LNCaP clone FGC (cell line): ENCODE data around the gene SNX14.

Experiments
- DNase-seq: peaks from one replicate; pipeline ENCODE4 v3.0.0-alpha.2; 2011; ENCODE audit warnings: low read depth
- H3K4me3 ChIP-seq: 2 replicates; pipeline ENCODE4 v1.5.1; 2011; ENCODE audit warnings: mild to moderate bottlenecking, low read depth, low read length, control low read depth
- CTCF ChIP-seq: IDR thresholded peaks from 2 replicates; pipeline ENCODE4 v1.5.1; 2012; ENCODE audit warnings: mild to moderate bottlenecking; ENCODE audit not compliant: control insufficient read depth, insufficient read depth; ENCODE audit errors: extremely low read depth

The SNX14 gene, protein sequence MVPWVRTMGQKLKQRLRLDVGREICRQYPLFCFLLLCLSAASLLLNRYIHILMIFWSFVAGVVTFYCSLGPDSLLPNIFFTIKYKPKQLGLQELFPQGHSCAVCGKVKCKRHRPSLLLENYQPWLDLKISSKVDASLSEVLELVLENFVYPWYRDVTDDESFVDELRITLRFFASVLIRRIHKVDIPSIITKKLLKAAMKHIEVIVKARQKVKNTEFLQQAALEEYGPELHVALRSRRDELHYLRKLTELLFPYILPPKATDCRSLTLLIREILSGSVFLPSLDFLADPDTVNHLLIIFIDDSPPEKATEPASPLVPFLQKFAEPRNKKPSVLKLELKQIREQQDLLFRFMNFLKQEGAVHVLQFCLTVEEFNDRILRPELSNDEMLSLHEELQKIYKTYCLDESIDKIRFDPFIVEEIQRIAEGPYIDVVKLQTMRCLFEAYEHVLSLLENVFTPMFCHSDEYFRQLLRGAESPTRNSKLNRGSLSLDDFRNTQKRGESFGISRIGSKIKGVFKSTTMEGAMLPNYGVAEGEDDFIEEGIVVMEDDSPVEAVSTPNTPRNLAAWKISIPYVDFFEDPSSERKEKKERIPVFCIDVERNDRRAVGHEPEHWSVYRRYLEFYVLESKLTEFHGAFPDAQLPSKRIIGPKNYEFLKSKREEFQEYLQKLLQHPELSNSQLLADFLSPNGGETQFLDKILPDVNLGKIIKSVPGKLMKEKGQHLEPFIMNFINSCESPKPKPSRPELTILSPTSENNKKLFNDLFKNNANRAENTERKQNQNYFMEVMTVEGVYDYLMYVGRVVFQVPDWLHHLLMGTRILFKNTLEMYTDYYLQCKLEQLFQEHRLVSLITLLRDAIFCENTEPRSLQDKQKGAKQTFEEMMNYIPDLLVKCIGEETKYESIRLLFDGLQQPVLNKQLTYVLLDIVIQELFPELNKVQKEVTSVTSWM

DNA sequence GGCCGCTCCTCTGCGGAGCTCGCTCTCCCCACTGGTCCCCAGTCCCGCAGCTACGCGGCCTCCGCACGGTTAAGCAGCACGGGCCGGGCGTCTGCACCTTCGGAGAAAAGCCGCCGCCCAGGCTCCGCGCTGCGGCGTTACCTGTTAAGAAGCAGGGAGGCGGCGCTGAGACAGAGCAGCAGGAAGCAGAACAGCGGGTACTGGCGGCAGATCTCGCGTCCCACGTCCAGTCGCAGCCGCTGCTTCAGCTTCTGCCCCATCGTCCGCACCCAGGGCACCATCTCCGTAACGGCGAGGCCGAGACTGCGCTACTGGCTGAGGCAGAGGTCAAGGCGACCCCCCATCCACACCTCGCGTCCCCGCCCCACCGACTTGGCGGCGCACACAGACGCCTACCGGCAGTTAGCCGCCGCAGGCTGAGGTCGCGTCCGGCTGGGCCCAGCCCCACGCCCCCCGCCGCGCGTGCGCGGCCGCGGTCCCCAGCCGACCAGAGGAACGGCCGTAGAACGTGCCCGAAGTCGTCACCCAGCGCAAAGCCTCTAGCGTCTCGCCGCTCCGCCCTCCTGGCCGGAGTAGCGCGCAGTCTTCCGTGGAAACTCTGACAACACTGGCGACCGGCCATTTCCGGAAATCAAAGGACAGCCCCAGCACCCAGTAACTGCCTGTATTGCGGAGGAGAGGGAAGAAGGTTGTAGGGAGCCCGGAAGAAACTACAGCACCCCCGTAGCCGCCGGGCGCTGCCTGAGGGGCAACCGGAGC, at the start of gene SNX14:
Gene SNX14, minus strand, starts transcription at position 421 of the 759 bp plus-strand sequence. Its CDS starts 140 bp downstream, at position 281.
- peak; percentile 81 for DNase-seq
- 0 out of 2 replicates have a peak, but pooled peaks have one; percentile 0 for TF ChIP-seq CTCF
- peak within 1 kb of the TSS; percentile 68 for H3K4me3 ChIP-seq

DNA sequence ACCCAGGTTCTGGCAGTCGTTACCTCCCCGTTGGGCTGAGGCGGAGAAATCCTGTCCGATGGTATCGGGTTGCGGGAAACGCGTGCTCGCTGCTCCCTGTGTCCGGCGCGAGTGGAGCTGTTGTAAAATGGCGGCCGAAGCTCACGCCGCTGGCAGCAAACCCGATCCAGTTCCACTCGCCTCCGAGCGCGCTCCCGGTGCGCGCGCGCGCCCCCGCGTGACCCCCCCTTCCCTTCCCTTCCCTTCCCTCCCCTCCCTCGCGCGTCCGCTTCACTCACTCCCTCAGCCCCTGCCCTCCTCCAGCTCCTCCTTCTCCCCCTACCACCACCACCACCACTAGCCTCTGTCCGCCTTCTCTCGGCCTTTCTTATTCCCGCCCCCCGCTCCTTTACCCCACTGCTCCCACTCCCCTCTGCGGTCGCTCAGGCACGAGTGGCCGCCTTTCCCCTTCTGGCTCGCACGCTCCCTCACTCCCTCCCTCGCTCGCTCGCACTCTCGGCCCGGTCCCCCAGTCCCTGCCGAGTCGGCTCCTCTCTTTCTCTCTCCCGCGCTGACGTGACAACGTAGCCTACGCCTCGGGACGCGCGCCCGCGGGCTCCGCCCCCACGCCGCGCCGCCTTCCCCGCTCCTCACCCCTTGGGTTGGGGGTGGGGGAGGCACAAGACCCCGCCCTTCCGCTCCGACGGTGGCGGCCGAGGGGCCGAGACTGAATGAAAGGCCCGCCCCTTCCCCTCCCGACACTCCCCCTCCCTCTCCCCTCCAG, 49.3 kb upstream of the SNX14 start, which contains the start of gene SYNCRIP:
Gene SYNCRIP, minus strand, starts transcription at position 113 of the 763 bp plus-strand sequence. CDS start 1,447 bp downstream, outside the sequence.
- no peak for TF ChIP-seq CTCF
- peak within 1 kb of the TSS; percentile 87 for H3K4me3 ChIP-seq
- DNase-seq: peak; percentile 83

- H3K4me3 ChIP-seq: peak overlapping the region; percentile 87
- no peak for DNase-seq
- TF ChIP-seq CTCF: no peak
Measured at GRCh38 chr6:85641897-85642773, 48.5 kb upstream of the SNX14 start.

DNA sequence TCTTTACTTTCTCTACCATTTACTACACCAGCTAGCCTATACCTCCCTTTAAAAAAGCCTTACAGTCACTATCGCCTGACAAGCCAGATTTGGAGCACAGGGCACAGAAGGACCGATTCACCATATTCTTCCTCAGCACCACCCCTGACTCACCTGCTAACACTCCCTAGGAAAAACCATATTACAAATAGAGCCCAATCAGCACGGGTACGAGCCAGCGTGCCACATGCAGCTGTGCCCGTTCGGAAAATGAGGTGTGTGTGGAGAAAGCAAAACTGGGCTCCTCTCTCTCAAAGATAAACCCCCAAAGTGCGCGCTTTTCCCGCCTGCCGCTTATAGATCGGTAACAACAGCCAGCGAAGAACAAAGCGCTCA, 47.9 kb upstream of the SNX14 start:
- no peak for TF ChIP-seq CTCF
- DNase-seq: no peak
- peak overlapping the region; percentile 87 for H3K4me3 ChIP-seq

DNA sequence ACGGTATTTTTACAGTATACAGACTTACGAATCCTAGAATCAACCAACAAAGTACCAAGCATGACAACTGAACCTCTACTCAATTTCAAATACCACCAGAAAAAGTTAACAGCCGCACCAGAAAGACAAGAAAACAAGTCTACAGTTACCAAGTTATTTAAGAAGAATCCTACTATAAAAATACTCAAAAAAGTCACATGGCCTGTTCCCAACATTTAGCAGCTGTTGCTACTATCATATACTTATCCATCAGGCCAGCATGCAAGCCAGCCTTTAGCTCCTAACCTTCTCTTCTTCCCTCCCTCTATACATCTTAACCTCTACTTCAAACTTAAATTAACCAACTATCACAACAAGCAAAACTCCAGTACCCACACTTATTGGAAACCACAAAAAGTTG, 47.2 kb upstream of the SNX14 start:
- no peak for TF ChIP-seq CTCF
- peak overlapping the region; percentile 87 for H3K4me3 ChIP-seq
- DNase-seq: no peak
